HG03025 (cell line): ENCODE data around the gene SLC17A6.

ENCODE experiments used
- ATAC-seq: cut with Tn5 transposase; IDR thresholded peaks from one replicate; pipeline ENCODE4 v1.9.1; 2021; ENCODE audit warnings: mild to moderate bottlenecking, moderate library complexity; ENCODE audit not compliant: unreplicated experiment, low FRiP score

SLC17A6 gene

DNA sequence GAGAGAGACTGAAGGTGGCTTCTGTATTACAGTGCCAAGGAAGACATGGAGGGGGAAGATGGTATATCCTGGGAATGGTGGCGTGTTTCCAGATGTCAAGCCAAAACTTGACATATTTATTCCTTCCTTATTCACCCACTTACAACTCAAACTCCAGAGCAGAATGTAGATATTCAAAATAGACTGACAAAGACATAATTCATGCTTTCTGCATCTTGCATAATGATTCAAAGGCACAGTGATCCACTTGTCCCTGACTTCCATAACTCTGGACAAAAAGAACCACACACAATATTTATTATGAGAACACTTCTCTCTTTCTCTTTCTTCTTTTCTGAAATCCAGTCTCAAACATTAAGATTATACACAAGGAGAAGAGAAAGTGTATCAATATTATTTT, 48.9 kb downstream of the SLC17A6 start:
- no peak for ATAC-seq

DNA sequence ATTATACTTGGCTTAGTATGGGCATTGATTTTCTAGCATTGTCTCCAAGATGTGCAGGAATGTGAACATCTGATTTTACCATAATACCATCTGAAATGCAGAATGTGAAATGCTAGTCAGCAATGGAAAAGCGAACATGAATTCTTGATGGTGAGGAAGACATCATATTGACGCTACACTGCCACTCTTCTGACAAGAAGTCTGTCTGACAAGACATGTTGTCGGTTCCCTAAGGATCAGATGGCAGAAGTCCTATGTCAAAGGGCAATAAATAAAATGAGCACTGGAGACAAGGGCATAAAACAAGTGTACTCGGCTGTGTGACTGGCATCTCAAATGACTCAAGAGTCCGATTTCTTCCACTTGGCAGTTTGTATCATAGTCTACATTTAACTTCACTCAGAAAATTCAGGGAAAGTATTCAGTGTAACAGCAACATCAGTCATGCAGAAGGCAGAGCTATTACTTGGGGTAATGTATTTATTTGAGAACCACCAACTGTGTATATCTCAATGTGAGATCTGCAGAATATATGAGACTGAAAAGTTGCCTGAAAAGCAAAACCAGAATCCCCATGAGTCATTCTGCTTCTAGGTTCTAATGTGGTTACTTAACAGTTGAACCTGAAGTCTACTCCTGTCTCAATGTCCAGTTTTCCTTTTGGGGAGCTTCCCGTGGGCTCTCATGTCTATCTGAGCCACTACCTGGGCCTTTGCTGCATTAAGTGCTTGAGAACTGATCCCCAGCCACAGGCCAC, 51.5 kb downstream of the SLC17A6 start:
- no peak for ATAC-seq

DNA sequence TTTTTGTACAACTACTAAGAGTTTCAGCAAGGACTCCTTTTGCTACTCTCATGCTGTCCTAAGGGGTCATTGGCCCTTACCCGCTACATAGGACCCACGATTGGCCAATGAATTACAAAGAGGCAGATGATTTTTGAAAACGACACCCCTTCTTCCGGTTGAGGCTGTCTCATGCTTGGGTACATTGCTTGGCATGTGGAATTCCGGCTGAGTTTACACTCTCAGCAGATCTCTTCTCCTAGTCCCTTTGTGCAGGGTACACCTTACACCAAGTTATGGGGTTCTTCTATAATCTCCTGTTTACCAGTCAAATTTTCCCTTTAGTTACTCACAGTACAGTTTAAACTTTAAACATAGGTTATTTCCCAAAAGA, 52.1 kb downstream of the SLC17A6 start:
- no peak for ATAC-seq

DNA sequence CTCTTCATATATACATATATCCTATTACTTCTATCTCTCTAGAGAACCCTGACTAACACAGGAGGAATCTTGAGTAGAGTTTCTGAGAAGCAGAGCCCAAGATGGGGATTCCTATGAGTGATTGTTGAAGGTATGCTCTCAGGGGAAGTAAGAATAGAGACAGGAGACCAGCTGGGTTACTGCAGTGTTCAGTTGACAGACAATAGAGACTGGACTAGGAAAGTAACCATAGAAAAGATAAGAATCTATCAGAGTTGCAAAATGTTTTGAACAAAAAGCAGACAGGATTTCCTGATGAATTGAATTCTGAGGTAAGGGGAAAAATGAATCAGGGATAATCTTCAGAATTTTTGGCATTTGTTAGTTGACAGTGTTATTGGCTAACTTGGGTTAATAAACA, 54.4 kb downstream of the SLC17A6 start:
- ATAC-seq = no peak

DNA sequence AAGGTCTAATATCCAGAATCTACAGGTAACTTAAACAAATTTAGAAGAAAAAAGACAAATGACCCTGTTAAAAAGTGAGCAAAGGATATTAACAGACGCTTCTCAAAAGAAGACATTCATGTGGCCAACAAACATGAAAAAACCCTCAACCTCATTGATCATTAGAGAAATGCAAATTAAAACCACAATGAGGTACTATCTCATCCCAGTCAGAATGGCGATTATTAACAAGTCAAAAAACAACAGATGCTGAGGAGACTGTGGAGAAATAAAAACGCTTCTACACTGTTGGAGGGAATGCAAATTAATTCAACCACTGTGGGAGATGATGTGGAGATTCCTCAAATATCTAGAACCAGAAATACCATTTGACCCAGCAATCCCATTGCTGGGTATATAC, 67.2 kb downstream of the SLC17A6 start:
- ATAC-seq = no peak

DNA sequence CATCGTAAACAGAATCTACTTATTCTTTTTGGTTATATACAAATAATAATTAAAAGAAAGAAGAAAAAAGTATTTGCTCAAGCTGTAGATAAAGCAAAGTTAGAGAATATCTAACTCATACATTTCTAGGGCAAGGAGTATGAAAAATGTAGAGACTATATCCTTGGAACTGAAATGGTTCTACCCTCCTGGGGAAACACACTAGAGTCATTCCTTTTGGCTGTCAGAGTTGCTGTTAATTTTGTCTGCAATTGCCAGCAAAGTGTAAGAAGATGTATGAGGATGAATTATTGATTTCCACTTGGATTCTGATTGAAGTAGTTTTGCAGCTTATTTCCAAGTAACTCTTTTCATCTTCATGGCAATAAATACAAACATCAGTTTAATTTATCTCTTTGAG, 69.1 kb downstream of the SLC17A6 start:
- no peak for ATAC-seq

DNA sequence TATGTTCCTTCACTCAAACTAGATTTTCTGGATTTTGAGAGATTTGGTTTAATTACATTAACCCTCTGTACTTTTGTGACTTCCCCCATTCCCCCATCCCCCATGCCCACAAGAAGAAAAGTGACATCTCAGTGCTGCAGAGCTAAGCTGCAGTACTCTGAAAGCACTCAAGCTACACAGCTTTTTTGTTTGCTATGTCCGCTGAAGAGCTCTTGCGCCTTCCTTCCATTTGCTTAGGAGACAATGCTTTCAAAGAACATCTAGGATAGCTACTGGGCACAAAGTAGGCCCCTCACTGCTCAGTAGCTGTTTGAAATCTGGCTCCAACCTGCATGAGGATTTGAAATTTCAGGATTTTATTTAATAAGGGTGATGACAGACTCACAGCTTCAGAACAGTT, 69.7 kb downstream of the SLC17A6 start:
- no peak for ATAC-seq

DNA sequence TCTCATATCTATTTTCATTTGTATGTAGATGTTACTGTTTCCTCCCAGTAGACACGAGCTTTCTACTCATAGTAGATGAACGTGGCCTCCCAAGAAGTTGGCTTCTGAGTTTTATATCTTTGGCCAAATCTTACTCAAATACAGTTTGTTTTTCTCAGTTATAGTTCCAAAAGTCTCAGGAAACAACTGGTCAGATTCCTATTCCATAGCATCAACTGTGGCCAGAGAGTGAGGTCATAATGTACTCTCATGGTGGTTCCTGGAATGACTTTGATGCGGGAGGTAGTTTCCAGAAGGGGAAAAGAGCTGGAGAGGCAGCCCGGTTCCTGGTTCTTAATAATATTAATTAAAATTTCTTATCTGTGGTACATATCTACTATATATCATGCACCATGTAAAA, 77.3 kb downstream of the SLC17A6 start:
- no peak for ATAC-seq

DNA sequence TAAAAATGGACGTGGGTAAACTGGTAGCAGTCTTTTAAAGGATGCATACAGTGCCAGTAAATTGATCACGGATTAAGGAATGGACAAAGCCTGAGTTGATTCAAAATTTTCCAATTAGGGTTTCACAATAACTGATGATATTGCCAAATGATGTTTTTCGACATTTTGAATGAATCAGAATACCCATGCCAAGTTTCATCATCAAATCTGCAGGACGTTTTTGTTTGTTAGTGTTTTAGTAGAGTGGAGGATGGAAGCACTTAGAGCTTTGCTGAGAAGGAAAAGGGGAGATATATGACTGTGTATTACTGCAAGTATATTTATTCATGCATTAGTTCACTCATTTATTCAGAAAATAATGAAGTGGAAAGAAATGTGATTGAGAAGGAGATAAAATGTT, 78.3 kb downstream of the SLC17A6 start:
- ATAC-seq = no peak

DNA sequence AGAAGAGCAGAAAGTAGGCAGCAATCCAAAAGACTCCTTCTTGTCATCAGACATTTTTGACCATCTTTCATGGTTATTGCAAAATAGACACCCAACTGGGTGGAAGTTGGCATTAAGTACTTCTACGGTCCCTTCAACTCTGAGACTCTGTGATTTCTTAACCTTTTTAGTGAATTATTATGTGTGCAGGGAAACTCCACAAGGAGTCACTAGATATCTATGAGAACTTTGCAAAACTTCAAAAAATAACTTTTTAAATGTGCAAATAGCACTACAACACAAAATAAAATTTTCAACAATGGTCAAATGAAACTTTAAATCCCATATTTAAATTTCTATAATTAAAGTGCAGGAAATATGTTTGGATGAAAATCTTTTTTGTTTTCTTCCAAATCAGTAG, 88.7 kb downstream of the SLC17A6 start:
- no peak for ATAC-seq
